Liver (tissue), 9 donors: ENCODE results near the gene HCFC1. TPM values are rescaled to one million over a fixed set of nuclear protein-coding genes. Genes with fewer than 3 reads are reported as not detected.

Source experiments
- DNase-seq: peaks from one replicate; pipeline ENCODE4 v3.0.0-alpha.2; 2017; ENCODE audit warnings: low spot score
- H3K27ac ChIP-seq, 2 donors: one replicate each; pipeline ENCODE4 v1.7.0; 2013; ENCODE audit warnings: inconsistent platforms in 2 of 2, low read length in 2 of 2, control low read depth in 1 of 2, low read depth in 1 of 2, mild to moderate bottlenecking in 1 of 2
- H3K27me3 ChIP-seq, 4 donors: one replicate each; pipeline versions ENCODE4 v1.6.1 to v1.7.0; 2013; ENCODE audit warnings: low read length in 3 of 4, inconsistent platforms in 1 of 4, mild to moderate bottlenecking in 1 of 4, moderate library complexity in 1 of 4; ENCODE audit not compliant: control insufficient read depth in 4 of 4, insufficient read depth in 4 of 4
- H3K36me3 ChIP-seq, 4 donors: one replicate each; pipeline versions ENCODE4 v1.6.1 to v1.7.0; 2013; ENCODE audit warnings: low read length in 3 of 4, mild to moderate bottlenecking in 3 of 4, low read depth in 1 of 4, moderate library complexity in 1 of 4; ENCODE audit not compliant: control insufficient read depth in 4 of 4, insufficient read depth in 3 of 4
- H3K4me1 ChIP-seq, 4 donors: one replicate each; pipeline versions ENCODE4 v1.6.1 to v1.7.0; 2013; ENCODE audit warnings: low read length in 3 of 4, mild to moderate bottlenecking in 3 of 4, moderate library complexity in 1 of 4; ENCODE audit not compliant: control insufficient read depth in 4 of 4, insufficient read depth in 4 of 4
- H3K4me3 ChIP-seq, 3 donors: one replicate each; pipeline versions ENCODE4 v1.6.1 to v1.7.0; 2013; ENCODE audit warnings: low read length in 3 of 3, control low read depth in 1 of 3, low read depth in 1 of 3, mild to moderate bottlenecking in 1 of 3
- H3K9ac ChIP-seq, 2 donors: one replicate each; pipeline ENCODE4 v1.7.0; 2013; ENCODE audit warnings: low read length in 2 of 2, mild to moderate bottlenecking in 2 of 2, moderate library complexity in 2 of 2, control low read depth in 1 of 2, low read depth in 1 of 2
- H3K9me3 ChIP-seq, 4 donors: one replicate each; pipeline versions ENCODE4 v1.6.1 to v1.7.0; 2013; ENCODE audit warnings: low read length in 3 of 4; ENCODE audit not compliant: control insufficient read depth in 4 of 4
- ATF3 ChIP-seq: IDR thresholded peaks from 2 replicates; pipeline ENCODE4 v1.6.1; 2016; ENCODE audit warnings: antibody characterized with exemption
- CTCF ChIP-seq: fragments of 150-350 bp; IDR thresholded peaks from 2 replicates; pipeline ENCODE4 v1.5.1; 2017; ENCODE audit warnings: improper control_type of control experiment, low read depth, low read length; ENCODE audit not compliant: missing input control
- EGR1 ChIP-seq, 2 donors: IDR thresholded peaks; 2 replicates each; pipeline ENCODE4 v1.6.1; 2016 to 2018; ENCODE audit warnings: antibody characterized with exemption in 2 of 2, low read depth in 2 of 2
- FOXA1 ChIP-seq: IDR thresholded peaks from 2 replicates; pipeline ENCODE4 v1.6.1; 2016; ENCODE audit warnings: antibody characterized with exemption
- FOXA2 ChIP-seq: IDR thresholded peaks from 2 replicates; pipeline ENCODE4 v1.6.1; 2016; ENCODE audit warnings: antibody characterized with exemption
- GABPA ChIP-seq, 2 donors: IDR thresholded peaks in 1 of 2; conservative IDR thresholded peaks in 1 of 2; 2 replicates each; pipeline ENCODE4 v1.6.1; 2016; ENCODE audit warnings: antibody characterized with exemption in 2 of 2, mild to moderate bottlenecking in 1 of 2, moderate library complexity in 1 of 2
- HNF4A ChIP-seq, 2 donors: conservative IDR thresholded peaks; 2 replicates each; pipeline ENCODE4 v1.6.1; 2016; ENCODE audit warnings: antibody characterized with exemption in 2 of 2, mild to moderate bottlenecking in 2 of 2
- HNF4G ChIP-seq: IDR thresholded peaks from 2 replicates; pipeline ENCODE4 v1.6.1; 2016; ENCODE audit warnings: antibody characterized with exemption
- JUND ChIP-seq, 2 donors: IDR thresholded peaks; 2 replicates each; pipeline ENCODE4 v1.6.1; 2016; ENCODE audit warnings: antibody characterized with exemption in 2 of 2
- NR2F2 ChIP-seq: IDR thresholded peaks from 2 replicates; pipeline ENCODE4 v1.6.1; 2016; ENCODE audit warnings: antibody characterized with exemption
- RAD21 ChIP-seq, 2 donors: IDR thresholded peaks; 2 replicates each; pipeline ENCODE4 v1.6.1; 2016; ENCODE audit warnings: antibody characterized with exemption in 2 of 2, mild to moderate bottlenecking in 2 of 2
- REST ChIP-seq: IDR thresholded peaks from 2 replicates; pipeline ENCODE4 v1.6.1; 2016; ENCODE audit warnings: antibody characterized with exemption, mild to moderate bottlenecking
- RXRA ChIP-seq, 2 donors: IDR thresholded peaks; 2 replicates each; pipeline ENCODE4 v1.6.1; 2017 to 2018; ENCODE audit warnings: antibody characterized with exemption in 2 of 2, mild to moderate bottlenecking in 1 of 2
- SP1 ChIP-seq: IDR thresholded peaks from 2 replicates; pipeline ENCODE4 v1.6.1; 2018; ENCODE audit warnings: antibody characterized with exemption, mild to moderate bottlenecking
- TAF1 ChIP-seq: conservative IDR thresholded peaks from 2 replicates; pipeline ENCODE4 v1.6.1; 2016; ENCODE audit warnings: antibody characterized with exemption, mild to moderate bottlenecking
- YY1 ChIP-seq: IDR thresholded peaks from 2 replicates; pipeline ENCODE4 v1.6.1; 2016; ENCODE audit warnings: antibody characterized with exemption, mild to moderate bottlenecking
- ZBTB33 ChIP-seq: IDR thresholded peaks from 2 replicates; pipeline ENCODE4 v1.6.1; 2016; ENCODE audit warnings: antibody characterized with exemption
- WGBS: extraction: QIAGEN DNeasy Blood & Tissue Kit; methylation state at CpG from one replicate; pipeline ENCODE4 v1.1.7; 2013; 5-methylcytosine and 5-hydroxymethylcytosine counted together
- polyA plus RNA-seq, 2 donors: library from polyadenylated mRNA; stranded (reverse) in 1 of 2; unstranded in 1 of 2; fragments of 200-250 nt in 1 of 2; fragments of >200 nt in 1 of 2; fragmentation: Nextera tagmentation in 1 of 2; extraction: Ambion mirVana in 1 of 2; gene quantifications; one replicate each; pipeline versions ENCODE4 v1.2.1 to v1.2.3, GENCODE V29; 2013 to 2015
- total RNA-seq, 2 donors: library from RNA; depleted of rRNA; stranded (reverse); fragments of >200 nt; gene quantifications; one replicate each; pipeline ENCODE4 v1.2.3, GENCODE V29; 2014
- donor health status: healthy.
- donor health status: healthy.
- donor health status: healthy.
- donor health status: healthy.
- donor health status: healthy.

The HCFC1 gene
- total and polyA plus RNA-seq, 4 donors: 7.9 to 26.9 (median 13.9) TPM

- 94% methylated on average over 10 of the region's 10 CpGs for WGBS
- TF ChIP-seq SP1 (no peak), CTCF (no peak), GABPA (IDR thresholded peaks at IDR 0.05 in 1 of 2, conservative IDR thresholded peaks at IDR 0.05 in 1 of 2) (no peak), FOXA1 (no peak), YY1 (no peak), HNF4A (conservative IDR thresholded peaks at IDR 0.05) (no peak), RAD21 (IDR thresholded peaks at IDR 0.05) (no peak), TAF1 (no peak), FOXA2 (no peak), REST (no peak), JUND (IDR thresholded peaks at IDR 0.05) (no peak), EGR1 (IDR thresholded peaks at IDR 0.05; ENCODE audit: low read depth in 2 of 2) (no peak), NR2F2 (no peak), ZBTB33 (no peak), ATF3 (no peak), RXRA (IDR thresholded peaks at IDR 0.05) (no peak), HNF4G (no peak)
- no peaks in the 10 kb centered on the region for H3K9me3 ChIP-seq
- H3K27ac ChIP-seq: no peak overlapping the region
- no peak for DNase-seq
- H3K27me3 ChIP-seq: no peaks in the 10 kb centered on the region
- H3K36me3 ChIP-seq: no peaks in the 10 kb centered on the region
- no peak overlapping the region for H3K9ac ChIP-seq
- H3K4me1 ChIP-seq: no peaks in the 10 kb centered on the region
- no peak overlapping the region for H3K4me3 ChIP-seq
These were observed 22.4 kb upstream of the HCFC1 start for GRCh38 chrX:153993978-153994377.

GRCh38 chrX:153993079-153993478 lies 21.5 kb upstream of the HCFC1 start:
- H3K4me3 ChIP-seq: no peak overlapping the region
- no peak for DNase-seq
- TF ChIP-seq ZBTB33: no peak
- TF ChIP-seq FOXA2: no peak
- TF ChIP-seq ATF3: no peak
- TF ChIP-seq CTCF: no peak
- TF ChIP-seq TAF1: no peak
- no peak for TF ChIP-seq HNF4G
- no peak for TF ChIP-seq RAD21 (IDR thresholded peaks at IDR 0.05)
- TF ChIP-seq RXRA (IDR thresholded peaks at IDR 0.05): no peak
- no peak for TF ChIP-seq JUND (IDR thresholded peaks at IDR 0.05)
- no peak overlapping the region for H3K9ac ChIP-seq
- 91% methylated on average over 12 of the region's 12 CpGs for WGBS
- H3K27ac ChIP-seq: no peak overlapping the region
- H3K36me3 ChIP-seq: no peaks in the 10 kb centered on the region
- no peaks in the 10 kb centered on the region for H3K9me3 ChIP-seq
- no peaks in the 10 kb centered on the region for H3K27me3 ChIP-seq
- H3K4me1 ChIP-seq: no peaks in the 10 kb centered on the region
